COR-L47 (cell line): ENCODE measurements around the gene ZC4H2.
"Not testable (repeated sequence)": the region's sequence is repeated elsewhere in the genome, so short reads cannot be mapped to it uniquely, and the experiment has no call there.

Experiments used
- DNase-seq: peaks from one replicate; lab custom pipeline; 2025; lab: John Stamatoyannopoulos, UW

Gene ZC4H2

GRCh38 chrX:64975989-64976672, at the start of gene ZC4H2:
Gene ZC4H2 (minus strand): TSS chrX:64976450. CDS start chrX:64976377, 73 bp downstream.
- no peak for DNase-seq

GRCh38 chrX:65017451-65017850, 41.2 kb upstream of the ZC4H2 start:
- no peak for DNase-seq

- DNase-seq = no peak
These were observed 38.0 kb upstream of the ZC4H2 start for GRCh38 chrX:65014230-65014629.

GRCh38 chrX:65009459-65009858, 33.2 kb upstream of the ZC4H2 start:
- no peak for DNase-seq

GRCh38 chrX:65002208-65002607, 26.0 kb upstream of the ZC4H2 start:
- not testable (repeated sequence) for DNase-seq

- no peak for DNase-seq
These were observed 20.6 kb upstream of the ZC4H2 start for GRCh38 chrX:64996805-64997204.

- no peak for DNase-seq
These were observed 18.0 kb upstream of the ZC4H2 start for GRCh38 chrX:64994131-64994798.

- DNase-seq = no peak
These were observed 1.6 kb upstream of the ZC4H2 start for GRCh38 chrX:64977830-64978229.

GRCh38 chrX:64977051-64977450, 801 bp upstream of the ZC4H2 start:
- DNase-seq = no peak

- DNase-seq = no peak
These were observed 407 bp upstream of the ZC4H2 start for GRCh38 chrX:64976673-64977040.

- no peak for DNase-seq
These were observed 759 bp downstream of the ZC4H2 start for GRCh38 chrX:64975491-64975890.

- DNase-seq = no peak
These were observed 50.8 kb downstream of the ZC4H2 start for GRCh38 chrX:64925480-64925879.

- no peak for DNase-seq
These were observed 68.1 kb downstream of the ZC4H2 start for GRCh38 chrX:64908121-64908520.

- DNase-seq = no peak
These were observed 81.7 kb downstream of the ZC4H2 start for GRCh38 chrX:64894454-64895038.

- DNase-seq = no peak
These were observed 90.4 kb downstream of the ZC4H2 start for GRCh38 chrX:64885850-64886249.

GRCh38 chrX:64878709-64879108, 97.5 kb downstream of the ZC4H2 start:
- DNase-seq = not testable (repeated sequence)

GRCh38 chrX:64867217-64867616, 109.0 kb downstream of the ZC4H2 start:
- DNase-seq = no peak
